ENCODE results near the gene SSH3. TPM values are rescaled to one million over a fixed set of nuclear protein-coding genes. Genes with fewer than 3 reads are reported as not detected.

SSH3 gene
- total and polyA plus RNA-seq, 5 donors from 2014 or later, result 2.3 to 24.4 (median 3.7) TPM

DNA sequence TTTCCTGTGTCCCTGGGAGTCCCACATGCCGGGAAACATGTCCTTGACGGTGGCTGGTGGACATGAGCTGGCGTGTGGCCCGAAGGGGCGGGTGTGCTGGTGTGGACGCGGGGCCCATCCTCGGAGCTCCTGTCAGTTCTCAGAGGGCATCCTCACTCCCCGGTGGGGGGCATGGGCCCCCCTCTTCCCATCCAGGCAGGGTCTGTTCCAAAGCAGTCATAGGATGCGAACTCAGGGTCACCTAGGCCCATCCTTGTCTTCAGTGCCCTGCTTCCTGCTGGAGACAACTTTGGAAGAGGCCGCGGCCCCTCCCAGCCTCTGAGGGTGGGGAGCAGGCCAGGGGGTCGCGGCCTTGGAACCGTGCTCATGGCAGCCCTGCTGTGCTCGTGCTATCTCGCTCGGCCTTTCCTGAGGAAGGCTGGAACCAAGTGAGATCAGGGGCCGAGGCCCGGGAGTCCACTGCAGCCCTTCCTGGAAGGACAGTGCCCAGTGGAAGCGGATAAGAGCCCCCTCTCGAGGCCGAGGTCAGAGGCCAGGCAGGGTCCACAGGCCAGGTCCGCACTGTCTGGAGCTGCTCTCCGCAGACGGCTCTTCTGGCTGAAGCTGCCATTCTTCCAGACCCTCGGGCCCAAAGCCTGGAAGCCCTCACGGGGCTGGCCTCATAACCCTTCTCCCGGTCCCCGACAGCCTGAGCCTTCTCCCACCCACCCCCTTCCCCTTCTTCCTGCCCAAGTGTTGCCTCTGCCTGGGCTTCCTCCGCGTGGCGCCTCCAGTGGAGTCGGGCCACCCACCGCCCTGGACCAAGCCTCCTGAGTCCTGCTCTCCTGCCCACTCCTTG is 28.3 kb upstream of the SSH3 start:
- no peaks in the 10 kb centered on the region for H3K9me3 Mint-ChIP-seq
- no peak for DNase-seq

DNA sequence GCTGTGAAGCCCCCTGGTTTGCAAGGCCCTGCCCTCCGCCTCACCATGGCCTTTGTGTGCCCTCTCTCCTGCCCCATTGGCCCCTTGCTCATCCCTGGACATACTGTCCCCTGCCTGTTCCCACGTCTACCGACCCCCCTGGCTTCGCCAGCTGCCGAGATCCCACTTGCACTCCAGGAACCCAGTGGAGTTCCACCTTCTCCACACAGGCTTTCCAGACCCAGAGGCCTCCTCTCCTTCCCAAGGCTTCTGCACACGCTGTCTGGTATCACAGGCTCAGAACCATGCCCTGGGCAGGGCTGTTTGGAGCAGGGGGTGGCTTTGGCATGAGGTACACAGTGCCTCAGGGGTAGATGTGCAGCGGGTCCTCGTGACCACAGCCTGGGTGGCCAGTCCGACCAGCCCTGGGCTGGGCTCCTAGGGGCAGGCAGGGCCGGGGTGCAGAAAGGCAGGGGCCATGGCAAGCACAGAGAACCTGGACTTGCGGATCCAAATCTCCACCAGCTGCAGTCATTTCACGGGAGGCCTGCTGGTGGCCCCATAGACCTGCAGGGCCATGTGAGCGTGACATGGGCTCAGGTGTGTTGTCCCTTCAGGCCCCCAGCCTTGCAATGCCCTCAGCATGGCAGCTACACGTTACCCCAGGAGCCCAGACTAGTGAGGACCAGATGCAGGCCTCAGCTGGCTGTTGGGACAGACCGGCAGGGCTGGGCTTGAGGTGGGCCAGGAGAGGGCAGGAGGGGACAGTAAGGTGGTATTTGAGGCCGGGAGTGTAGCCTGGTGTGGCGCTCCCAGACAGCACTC is 27.5 kb upstream of the SSH3 start:
- Mint-ChIP-seq H3K27me3 (no peaks in the 10 kb centered on the region), H3K4me1 (peaks cover 0 to 91% (median 36%) of the 10 kb centered on the region in 4 donors), H3K4me3 (peak overlapping the region; percentile 70 to 96 (median 92)), H3K27ac (peak overlapping the region; percentile 95 to 99 (median 96)), H3K36me3 (peaks cover 10% of the 10 kb centered on the region), H3K9me3 (no peaks in the 10 kb centered on the region)
- Histone ChIP-seq H3K9me3 (ENCODE audit: control insufficient read depth in 2 of 2, low read length in 2 of 2) (no peaks in the 10 kb centered on the region), H3K4me1 (ENCODE audit: control insufficient read depth, insufficient read depth, low read length, poor library complexity, severe bottlenecking) (peaks cover 97% of the 10 kb centered on the region), H3K4me3 (ENCODE audit: low read depth, low read length) (no peak overlapping the region), H3K36me3 (ENCODE audit: control insufficient read depth, insufficient read depth, low read length) (peaks cover 31% of the 10 kb centered on the region), H3K27me3 (ENCODE audit: control insufficient read depth, insufficient read depth, low read length) (no peaks in the 10 kb centered on the region), H3K27ac (ENCODE audit: insufficient read depth, low read length, poor library complexity, severe bottlenecking) (peak overlapping the region; percentile 87)
- ATAC-seq (ENCODE audit: low read depth in 2 of 2) (no peak), DNase-seq (peak in 1 of 3 donors; percentile 47)

More for the DNA sequence above, 28.3 kb upstream of the SSH3 start:
- Mint-ChIP-seq H3K36me3 (peaks cover 18% of the 10 kb centered on the region), H3K4me3 (peak overlapping the region; percentile 70 to 98 (median 89)), H3K27me3 (no peaks in the 10 kb centered on the region), H3K27ac (peak overlapping the region; percentile 32 to 99 (median 96)), H3K4me1 (peaks cover 0 to 95% (median 41%) of the 10 kb centered on the region in 4 donors)
- no peak for ATAC-seq (ENCODE audit: low read depth in 2 of 2)
- Histone ChIP-seq H3K4me3 (ENCODE audit: low read depth, low read length) (no peak overlapping the region), H3K27ac (ENCODE audit: insufficient read depth, low read length, poor library complexity, severe bottlenecking) (peak overlapping the region; percentile 87), H3K27me3 (ENCODE audit: control insufficient read depth, insufficient read depth, low read length) (no peaks in the 10 kb centered on the region), H3K4me1 (ENCODE audit: control insufficient read depth, insufficient read depth, low read length, poor library complexity, severe bottlenecking) (peaks cover 100% of the 10 kb centered on the region), H3K9me3 (ENCODE audit: control insufficient read depth in 2 of 2, low read length in 2 of 2) (no peaks in the 10 kb centered on the region), H3K36me3 (ENCODE audit: control insufficient read depth, insufficient read depth, low read length) (peaks cover 23% of the 10 kb centered on the region)

DNA sequence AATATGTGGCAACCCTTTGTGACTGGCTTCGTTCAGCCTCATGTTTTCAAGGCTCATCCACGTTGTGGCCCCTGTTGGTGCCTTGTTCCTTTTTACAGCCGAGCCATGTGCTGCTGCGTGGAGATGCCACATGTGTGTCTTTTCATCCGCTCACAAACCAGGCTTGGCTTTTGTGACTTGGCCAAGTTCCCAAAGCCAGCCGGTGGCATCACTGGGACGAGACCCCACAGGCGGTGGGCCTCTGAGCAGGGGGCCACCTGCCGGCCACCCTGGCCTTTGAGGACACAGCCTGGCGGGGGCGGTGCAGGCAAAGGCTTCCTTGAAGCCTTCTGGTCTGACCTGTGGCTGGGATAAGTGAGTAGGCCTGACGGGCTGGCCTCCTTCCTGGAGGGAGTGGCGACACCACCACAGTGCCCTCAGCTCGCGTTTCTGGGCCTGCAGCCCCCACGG is 26.5 kb upstream of the SSH3 start:
- H3K27me3 Mint-ChIP-seq, result no peaks in the 10 kb centered on the region
- Histone ChIP-seq H3K9me3 (ENCODE audit: control insufficient read depth in 2 of 2, low read length in 2 of 2) (no peaks in the 10 kb centered on the region), H3K4me3 (ENCODE audit: low read depth, low read length) (peak overlapping the region; percentile 22), H3K27me3 (ENCODE audit: control insufficient read depth, insufficient read depth, low read length) (no peaks in the 10 kb centered on the region), H3K36me3 (ENCODE audit: control insufficient read depth, insufficient read depth, low read length) (peaks cover 41% of the 10 kb centered on the region), H3K27ac (ENCODE audit: insufficient read depth, low read length, poor library complexity, severe bottlenecking) (peak overlapping the region; percentile 87), H3K4me1 (ENCODE audit: control insufficient read depth, insufficient read depth, low read length, poor library complexity, severe bottlenecking) (peaks cover 87% of the 10 kb centered on the region)
- DNase-seq (peak in 1 of 3 donors; percentile 60), ATAC-seq (ENCODE audit: low read depth in 2 of 2) (peak in 1 of 2 donors; percentile 2)
- H3K4me3 Mint-ChIP-seq, result peak overlapping the region; percentile 85 to 96 (median 92)
- H3K27ac Mint-ChIP-seq, result peak overlapping the region; percentile 95 to 99 (median 96)
- peaks cover 6% of the 10 kb centered on the region for H3K36me3 Mint-ChIP-seq
- peaks cover 0 to 81% (median 26%) of the 10 kb centered on the region in 4 donors for H3K4me1 Mint-ChIP-seq
- H3K9me3 Mint-ChIP-seq, result no peaks in the 10 kb centered on the region

DNA sequence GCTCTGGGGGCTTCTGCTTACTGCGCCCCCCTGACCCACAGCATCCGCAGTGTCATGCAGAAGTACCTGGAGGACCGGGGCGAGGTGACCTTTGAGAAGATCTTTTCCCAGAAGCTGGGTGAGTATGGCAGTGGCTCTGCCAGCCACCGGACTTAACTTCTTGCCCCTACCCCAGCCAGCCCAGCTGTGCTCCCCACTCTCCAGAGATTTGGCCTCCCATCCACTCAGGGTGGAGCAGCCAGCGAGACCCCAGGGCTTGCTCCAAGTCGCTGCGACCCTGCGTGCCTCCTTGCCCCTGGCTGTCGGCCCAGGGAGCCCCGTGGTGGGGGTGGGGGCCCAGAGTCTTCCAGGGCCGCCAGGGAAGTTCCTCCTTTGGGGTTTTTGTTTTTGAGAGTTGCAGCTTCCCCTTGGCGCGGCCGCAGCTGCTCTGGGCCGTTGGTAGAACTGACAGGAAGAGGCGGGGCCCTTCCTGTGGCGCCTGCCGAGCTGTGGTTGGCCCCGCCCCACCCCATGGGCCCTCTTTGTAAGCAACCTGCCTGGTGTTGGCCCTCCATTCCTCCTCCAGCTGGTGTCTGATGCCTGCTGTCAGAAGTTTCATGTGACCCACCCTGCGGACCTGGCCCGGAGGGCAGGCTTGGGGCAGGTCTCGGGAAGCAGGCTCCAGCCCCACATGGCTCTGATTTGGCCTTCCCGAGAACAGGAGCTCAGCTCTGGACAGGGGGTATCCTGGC is 25.9 kb upstream of the SSH3 start:
- peaks cover 6% of the 10 kb centered on the region for H3K36me3 Mint-ChIP-seq
- H3K27ac Mint-ChIP-seq, result peak overlapping the region; percentile 95 to 99 (median 96)
- Histone ChIP-seq H3K4me1 (ENCODE audit: control insufficient read depth, insufficient read depth, low read length, poor library complexity, severe bottlenecking) (peaks cover 81% of the 10 kb centered on the region), H3K27me3 (ENCODE audit: control insufficient read depth, insufficient read depth, low read length) (no peaks in the 10 kb centered on the region), H3K9me3 (ENCODE audit: control insufficient read depth in 2 of 2, low read length in 2 of 2) (no peaks in the 10 kb centered on the region), H3K4me3 (ENCODE audit: low read depth, low read length) (peak overlapping the region; percentile 59), H3K27ac (ENCODE audit: insufficient read depth, low read length, poor library complexity, severe bottlenecking) (peak overlapping the region; percentile 87), H3K36me3 (ENCODE audit: control insufficient read depth, insufficient read depth, low read length) (peaks cover 47% of the 10 kb centered on the region)
- H3K9me3 Mint-ChIP-seq, result no peaks in the 10 kb centered on the region
- H3K27me3 Mint-ChIP-seq, result no peaks in the 10 kb centered on the region
- H3K4me1 Mint-ChIP-seq, result peaks cover 0 to 76% (median 22%) of the 10 kb centered on the region in 4 donors
- peak; percentile 83 to 96 (median 86) for DNase-seq
- peak overlapping the region; percentile 85 to 96 (median 92) for H3K4me3 Mint-ChIP-seq
- ATAC-seq (ENCODE audit: low read depth in 2 of 2), result peak; percentile 96

DNA sequence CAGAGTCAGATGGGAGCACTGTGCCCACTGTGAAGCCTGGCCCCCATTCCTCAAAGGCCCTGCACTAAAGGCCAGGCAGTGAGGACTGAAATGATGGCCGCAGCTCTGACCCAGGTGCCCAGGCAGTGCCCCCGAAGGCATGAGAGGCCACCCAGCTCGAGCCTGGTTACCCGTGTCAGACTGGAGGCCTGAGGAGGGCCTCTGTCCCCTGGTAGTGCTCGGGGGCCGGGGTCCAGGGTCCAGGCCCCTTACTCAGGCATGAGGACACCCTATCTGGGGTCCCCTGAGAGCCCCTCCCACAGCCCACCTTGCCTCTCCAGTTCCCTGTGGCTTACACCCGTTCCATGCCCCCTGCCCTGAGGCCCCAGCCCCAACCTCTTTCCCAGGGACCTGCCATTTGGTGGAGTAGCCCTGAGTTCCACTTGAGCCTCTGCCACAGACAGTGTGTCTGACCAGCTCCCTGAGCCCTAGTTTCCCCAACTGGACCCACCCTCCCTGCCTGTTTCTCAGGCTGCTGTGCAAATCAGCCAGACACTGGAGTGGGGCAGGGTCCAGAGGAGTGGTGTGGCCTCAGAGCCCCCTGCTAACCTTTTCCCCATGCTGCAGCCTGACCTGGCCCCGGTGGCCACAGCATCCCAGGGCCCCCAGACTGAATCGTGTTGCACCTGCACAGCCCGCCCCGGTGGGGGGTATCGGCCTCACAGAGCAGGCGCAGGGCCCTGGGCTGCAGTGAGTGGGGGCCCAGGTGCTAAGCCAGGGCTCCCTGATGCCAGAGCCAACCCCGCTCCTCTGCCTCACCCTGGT is 25.0 kb upstream of the SSH3 start:
- H3K27ac Mint-ChIP-seq, result peak overlapping the region; percentile 95 to 99 (median 96)
- peaks cover 52% of the 10 kb centered on the region for H3K36me3 ChIP-seq (ENCODE audit: control insufficient read depth, insufficient read depth, low read length)
- H3K4me3 ChIP-seq (ENCODE audit: low read depth, low read length), result peak overlapping the region; percentile 59
- H3K9me3 ChIP-seq (ENCODE audit: control insufficient read depth in 2 of 2, low read length in 2 of 2), result no peaks in the 10 kb centered on the region
- ATAC-seq (ENCODE audit: low read depth in 2 of 2), result no peak
- H3K27me3 ChIP-seq (ENCODE audit: control insufficient read depth, insufficient read depth, low read length), result no peaks in the 10 kb centered on the region
- no peaks in the 10 kb centered on the region for H3K27me3 Mint-ChIP-seq
- H3K36me3 Mint-ChIP-seq, result peaks cover 6% of the 10 kb centered on the region
- peak overlapping the region; percentile 87 for H3K27ac ChIP-seq (ENCODE audit: insufficient read depth, low read length, poor library complexity, severe bottlenecking)
- no peaks in the 10 kb centered on the region for H3K9me3 Mint-ChIP-seq
- peak overlapping the region; percentile 85 to 96 (median 92) for H3K4me3 Mint-ChIP-seq
- peaks cover 72% of the 10 kb centered on the region for H3K4me1 ChIP-seq (ENCODE audit: control insufficient read depth, insufficient read depth, low read length, poor library complexity, severe bottlenecking)
- no peak for DNase-seq
- H3K4me1 Mint-ChIP-seq, result peaks cover 0 to 70% (median 22%) of the 10 kb centered on the region in 4 donors

DNA sequence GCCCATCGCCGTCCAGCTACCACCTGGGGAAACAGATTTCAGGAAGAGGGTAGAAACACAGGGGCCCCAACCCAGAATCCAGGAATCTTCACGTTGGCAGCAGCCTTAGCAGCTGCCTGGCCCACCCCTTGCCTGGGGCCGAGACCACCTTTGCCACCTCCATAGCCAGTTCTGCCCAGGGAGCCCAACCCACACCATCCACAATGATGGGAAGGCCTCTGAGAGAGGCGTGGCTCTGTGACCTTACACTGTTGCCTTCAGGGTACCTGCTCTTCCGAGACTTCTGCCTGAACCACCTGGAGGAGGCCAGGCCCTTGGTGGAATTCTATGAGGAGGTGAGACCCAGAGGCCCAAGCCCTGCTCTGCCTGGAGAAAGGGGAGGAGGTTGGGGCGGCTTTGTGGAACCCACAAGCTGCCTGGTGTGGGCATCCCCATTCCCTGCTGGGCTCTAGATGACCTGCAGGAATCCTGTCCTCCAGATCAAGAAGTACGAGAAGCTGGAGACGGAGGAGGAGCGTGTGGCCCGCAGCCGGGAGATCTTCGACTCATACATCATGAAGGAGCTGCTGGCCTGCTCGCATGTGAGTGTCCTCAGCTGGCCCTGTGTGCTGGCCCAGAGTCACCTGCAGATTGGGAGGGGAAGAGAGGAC is 24.3 kb upstream of the SSH3 start:
- ATAC-seq (ENCODE audit: low read depth in 2 of 2) (no peak), DNase-seq (no peak)
- Histone ChIP-seq H3K4me3 (ENCODE audit: low read depth, low read length) (no peak overlapping the region), H3K9me3 (ENCODE audit: control insufficient read depth in 2 of 2, low read length in 2 of 2) (no peaks in the 10 kb centered on the region), H3K27me3 (ENCODE audit: control insufficient read depth, insufficient read depth, low read length) (no peaks in the 10 kb centered on the region), H3K27ac (ENCODE audit: insufficient read depth, low read length, poor library complexity, severe bottlenecking) (peak overlapping the region; percentile 87), H3K4me1 (ENCODE audit: control insufficient read depth, insufficient read depth, low read length, poor library complexity, severe bottlenecking) (peaks cover 65% of the 10 kb centered on the region), H3K36me3 (ENCODE audit: control insufficient read depth, insufficient read depth, low read length) (peaks cover 59% of the 10 kb centered on the region)
- Mint-ChIP-seq H3K27ac (peak overlapping the region; percentile 85 to 98 (median 89)), H3K4me3 (peak overlapping the region in 3 of 4 donors; percentile 49 to 81 (median 57)), H3K4me1 (peaks cover 0 to 66% (median 21%) of the 10 kb centered on the region in 4 donors), H3K36me3 (peaks cover 9% of the 10 kb centered on the region), H3K27me3 (no peaks in the 10 kb centered on the region), H3K9me3 (no peaks in the 10 kb centered on the region)
